Glutamatergic neuron (in vitro differentiated cells): ENCODE results near the gene C1orf74. TPM values are rescaled to one million over a fixed set of nuclear protein-coding genes. Genes with fewer than 3 reads are reported as not detected.

ENCODE experiments used
- DNase-seq: peaks from one replicate; pipeline ENCODE4 v3.0.0; 2022
- H3K27ac Mint-ChIP-seq: one replicate; pipeline ENCODE4 v1.8.0; 2020; ENCODE audit warnings: mild to moderate bottlenecking, mixed read lengths, inconsistent platforms; ENCODE audit not compliant: unreplicated experiment
- H3K27me3 Mint-ChIP-seq: one replicate; pipeline ENCODE4 v1.8.0; 2020; ENCODE audit warnings: mild to moderate bottlenecking, moderate library complexity, mixed read lengths, inconsistent platforms; ENCODE audit not compliant: unreplicated experiment
- H3K36me3 Mint-ChIP-seq: one replicate; pipeline ENCODE4 v1.8.0; 2020; ENCODE audit warnings: mild to moderate bottlenecking, mixed read lengths, inconsistent platforms; ENCODE audit not compliant: unreplicated experiment
- H3K4me1 Mint-ChIP-seq: one replicate; pipeline ENCODE4 v1.8.0; 2020; ENCODE audit warnings: mild to moderate bottlenecking, low read depth, mixed read lengths, inconsistent platforms; ENCODE audit not compliant: unreplicated experiment
- H3K4me3 Mint-ChIP-seq: one replicate; pipeline ENCODE4 v1.8.0; 2020; ENCODE audit warnings: mild to moderate bottlenecking, mixed read lengths, inconsistent platforms; ENCODE audit not compliant: unreplicated experiment
- H3K9me3 Mint-ChIP-seq: one replicate; pipeline ENCODE4 v1.8.0; 2020; ENCODE audit warnings: mild to moderate bottlenecking, moderate library complexity, mixed read lengths, inconsistent platforms; ENCODE audit not compliant: unreplicated experiment
- CTCF ChIP-seq: fragments of 200-600 bp; sonication (generic); IDR thresholded peaks from one replicate; pipeline ENCODE4 v1.5.0; 2021; ENCODE audit not compliant: partially characterized antibody, unreplicated experiment
- total RNA-seq: library from RNA; stranded (reverse); fragmentation: NEBNext Ultra II Directional; extraction: Animal tissue kit (Norgen Biotek cat#: 25700); gene quantifications from one replicate; pipeline ENCODE4 v1.2.1, GENCODE V29; 2021; ENCODE audit not compliant: unreplicated experiment

Gene C1orf74
- total RNA-seq, 1 donor from 2014 or later = 2.3 TPM

- Mint-ChIP-seq H3K36me3 (no peaks in the 10 kb centered on the region), H3K4me1 (peaks cover 11% of the 10 kb centered on the region), H3K4me3 (peak overlapping the region; percentile 96), H3K27me3 (peaks cover 11% of the 10 kb centered on the region), H3K9me3 (peaks cover 8% of the 10 kb centered on the region), H3K27ac (peak overlapping the region; percentile 86)
- no peak for TF ChIP-seq CTCF
- DNase-seq = no peak
Measured at GRCh38 chr1:209783386-209783785, 973 bp downstream of the C1orf74 start.

GRCh38 chr1:209780268-209780667 is 4.1 kb downstream of the C1orf74 start:
- Mint-ChIP-seq H3K27me3 (peaks cover 14% of the 10 kb centered on the region), H3K27ac (no peak overlapping the region), H3K4me3 (no peak overlapping the region), H3K4me1 (peaks cover 21% of the 10 kb centered on the region), H3K9me3 (peaks cover 13% of the 10 kb centered on the region), H3K36me3 (no peaks in the 10 kb centered on the region)
- no peak for TF ChIP-seq CTCF
- DNase-seq = no peak

GRCh38 chr1:209778102-209778501 is 6.3 kb downstream of the C1orf74 start:
- Mint-ChIP-seq H3K27ac (peak overlapping the region; percentile 77), H3K4me3 (no peak overlapping the region)

GRCh38 chr1:209777587-209777986 is 6.8 kb downstream of the C1orf74 start:
- peaks cover 3% of the 10 kb centered on the region for H3K27me3 Mint-ChIP-seq
- H3K4me3 Mint-ChIP-seq = peak overlapping the region; percentile 31
- TF ChIP-seq CTCF = no peak
- peaks cover 5% of the 10 kb centered on the region for H3K9me3 Mint-ChIP-seq
- DNase-seq = no peak
- H3K36me3 Mint-ChIP-seq = no peaks in the 10 kb centered on the region
- peak overlapping the region; percentile 77 for H3K27ac Mint-ChIP-seq
- peaks cover 12% of the 10 kb centered on the region for H3K4me1 Mint-ChIP-seq

More at GRCh38 chr1:209778102-209778501, 6.3 kb downstream of the C1orf74 start:
- H3K36me3 Mint-ChIP-seq = no peaks in the 10 kb centered on the region
- H3K9me3 Mint-ChIP-seq = peaks cover 5% of the 10 kb centered on the region
- H3K4me1 Mint-ChIP-seq = peaks cover 15% of the 10 kb centered on the region
- no peak for DNase-seq
- peaks cover 3% of the 10 kb centered on the region for H3K27me3 Mint-ChIP-seq
- no peak for TF ChIP-seq CTCF

DNA sequence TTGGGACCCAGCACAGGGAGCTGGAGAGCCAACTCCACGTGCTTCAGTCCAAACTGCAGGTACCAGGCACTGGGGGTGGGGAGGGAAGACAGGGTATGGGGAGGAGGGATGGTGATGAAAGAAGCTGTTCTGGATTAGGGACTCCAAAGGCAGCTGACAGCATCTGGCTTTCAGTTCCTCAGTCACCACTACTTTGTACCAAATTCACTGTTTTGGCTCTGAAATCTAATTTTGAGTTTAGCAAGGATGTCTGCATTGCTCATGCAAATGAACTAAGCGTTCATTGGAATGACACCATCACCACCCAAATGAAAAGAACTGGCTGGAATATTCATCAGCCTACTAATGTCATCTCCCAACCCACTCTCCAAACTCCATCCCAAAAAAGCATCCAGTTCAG is 8.7 kb downstream of the C1orf74 start:
- no peak for TF ChIP-seq CTCF
- Mint-ChIP-seq H3K9me3 (peaks cover 5% of the 10 kb centered on the region), H3K27ac (no peak overlapping the region), H3K4me1 (peaks cover 12% of the 10 kb centered on the region), H3K27me3 (peaks cover 3% of the 10 kb centered on the region), H3K4me3 (no peak overlapping the region), H3K36me3 (no peaks in the 10 kb centered on the region)
- DNase-seq = no peak
